GM23248 (cell line): Measurements from ENCODE around the gene CREB3. TPM values are rescaled to one million over a fixed set of nuclear protein-coding genes. Genes with fewer than 3 reads are reported as not detected.

Source experiments
- DNase-seq: peaks from one replicate; pipeline ENCODE4 v3.0.0-alpha.2; 2015
- H2AFZ ChIP-seq: fragments of 200-600 bp; sonication (generic); 2 replicates; pipeline ENCODE4 v1.6.1; 2016; ENCODE audit warnings: antibody characterized with exemption
- H3F3A ChIP-seq: fragments of 200-600 bp; sonication (generic); 2 replicates; pipeline ENCODE4 v1.6.1; 2016; ENCODE audit warnings: mild to moderate bottlenecking, antibody characterized with exemption, mixed run types; ENCODE audit not compliant: insufficient read depth
- H3K27ac ChIP-seq: fragments of 200-600 bp; sonication (generic); 2 replicates; pipeline ENCODE4 v1.5.1; 2016; ENCODE audit warnings: mild to moderate bottlenecking
- H3K27me3 ChIP-seq: fragments of 200-600 bp; sonication (generic); replicated peaks from 2 replicates; pipeline ENCODE4 v1.6.1; 2016; ENCODE audit warnings: mild to moderate bottlenecking; ENCODE audit not compliant: insufficient read depth
- H3K36me3 ChIP-seq: fragments of 200-600 bp; sonication (generic); 2 replicates; pipeline ENCODE4 v1.6.1; 2016; ENCODE audit warnings: low read depth, mild to moderate bottlenecking
- H3K4me1 ChIP-seq: fragments of 200-600 bp; sonication (generic); 2 replicates; pipeline ENCODE4 v1.6.1; 2016; ENCODE audit warnings: mild to moderate bottlenecking; ENCODE audit not compliant: insufficient read depth
- H3K4me2 ChIP-seq: fragments of 200-600 bp; sonication (generic); one replicate; pipeline ENCODE4 v1.6.1; 2016; ENCODE audit warnings: mild to moderate bottlenecking; ENCODE audit not compliant: unreplicated experiment
- H3K4me3 ChIP-seq: fragments of 200-600 bp; sonication (generic); 2 replicates; pipeline ENCODE4 v1.5.1; 2016; ENCODE audit warnings: mild to moderate bottlenecking
- H3K79me2 ChIP-seq: fragments of 200-600 bp; sonication (generic); 2 replicates; pipeline ENCODE4 v1.6.1; 2016; ENCODE audit warnings: mild to moderate bottlenecking; ENCODE audit not compliant: insufficient read depth
- H3K9ac ChIP-seq: fragments of 200-600 bp; sonication (generic); 2 replicates; pipeline ENCODE4 v1.6.1; 2016; ENCODE audit warnings: mild to moderate bottlenecking
- H3K9me2 ChIP-seq: fragments of 200-600 bp; sonication (generic); 2 replicates; pipeline ENCODE4 v1.6.1; 2016; ENCODE audit warnings: mixed run types, mild to moderate bottlenecking, moderate library complexity; ENCODE audit not compliant: insufficient read depth
- H3K9me3 ChIP-seq: fragments of 200-600 bp; sonication (generic); one replicate; pipeline ENCODE4 v1.6.1; 2017; ENCODE audit warnings: low read depth
- H4K20me1 ChIP-seq: fragments of 200-600 bp; sonication (generic); 2 replicates; pipeline ENCODE4 v1.6.0; 2016; ENCODE audit not compliant: insufficient read depth
- EZH2 ChIP-seq: fragments of 200-600 bp; sonication (generic); IDR thresholded peaks from 2 replicates; pipeline ENCODE4 v1.6.1; 2018; ENCODE audit warnings: antibody characterized with exemption, mild to moderate bottlenecking; ENCODE audit not compliant: insufficient read depth, poor library complexity, severe bottlenecking
- EZH2phosphoT487 ChIP-seq: fragments of 200-600 bp; sonication (generic); IDR thresholded peaks from 2 replicates; pipeline ENCODE4 v1.6.1; 2018; ENCODE audit warnings: antibody characterized with exemption, moderate library complexity, mild to moderate bottlenecking, low read depth; ENCODE audit not compliant: insufficient read depth
- WGBS, 2 experiments: methylation state at CpG; one replicate each; pipeline ENCODE4 v1.1.6; 2015 to 2017; ENCODE audit warnings: low lambda C conversion rate in 2 of 2, low coverage in 1 of 2; ENCODE audit errors: missing lambda C conversion rate in 2 of 2; 5-methylcytosine and 5-hydroxymethylcytosine counted together
- in situ Hi-C: fragments of 300-500 bp; cut with MboI; formaldehyde crosslinking; loops from 2 replicates; pipeline ENCODE4 v1.15.0; 2020
- polyA plus RNA-seq: library from polyadenylated mRNA; unstranded; fragments of >200 nt; fragmentation: Nextera tagmentation; extraction: Ambion mirVana; gene quantifications from 2 replicates; pipeline ENCODE4 v1.2.1, GENCODE V29; 2016
- total RNA-seq: library from RNA; depleted of rRNA; stranded (reverse); fragments of >200 nt; shearing (Covaris generic); gene quantifications from 2 replicates; pipeline ENCODE4 v1.2.3, GENCODE V29; 2014

CREB3 gene
- total and polyA plus RNA-seq, 2 experiments from 2014 or later, result 101 to 113 TPM

DNA sequence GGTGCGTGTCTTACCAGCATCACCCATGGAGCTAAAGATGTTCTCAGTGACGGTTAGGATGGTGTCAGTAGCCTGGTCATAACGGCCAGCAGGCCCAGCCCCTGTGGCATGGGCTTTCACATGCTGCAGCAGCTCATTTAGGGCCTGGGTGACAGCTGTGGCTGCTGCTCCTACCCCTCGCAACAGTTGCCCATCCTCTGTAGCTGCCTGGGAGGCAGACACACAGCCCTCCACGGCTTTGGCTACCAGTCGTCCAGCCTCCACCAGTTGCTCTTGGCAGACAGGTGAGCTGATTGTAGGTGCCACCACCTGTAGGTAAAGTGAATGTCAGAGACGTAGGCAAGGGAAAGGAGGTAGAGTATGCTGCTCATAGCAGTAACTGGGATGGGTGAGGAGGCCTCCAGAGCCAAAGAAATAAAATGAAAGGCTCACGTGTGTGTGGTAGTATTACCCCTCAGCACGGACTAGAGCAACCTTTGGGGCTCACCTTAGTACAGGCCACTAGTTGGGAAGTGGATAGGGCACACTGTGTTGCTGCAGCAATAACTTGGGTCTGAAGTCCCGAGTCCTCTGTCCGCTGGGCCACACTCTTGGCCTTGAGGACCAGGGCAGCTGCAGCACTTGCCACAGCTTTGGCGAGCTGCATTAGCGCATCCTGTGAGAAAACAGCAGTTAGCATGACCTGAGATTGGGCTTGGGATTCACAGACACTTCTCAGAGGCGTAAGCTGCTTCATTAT is 15.2 kb upstream of the CREB3 start:
- in situ Hi-C loops, result loop anchor here (25.0 kb wide), 1 partner anchor 105 kb away; the partner anchor contains the start of genes CD72 and TESK1
- Histone ChIP-seq H3K27me3 (no peaks in the 10 kb centered on the region), H3K4me3 (no peak overlapping the region), H3K36me3 (peaks cover 83% of the 10 kb centered on the region), H4K20me1 (no peaks in the 10 kb centered on the region), H3K79me2 (peaks cover 97% of the 10 kb centered on the region), H3K9ac (no peak overlapping the region), H3K27ac (no peak overlapping the region), H3K9me3 (no peaks in the 10 kb centered on the region), H3K4me2 (no peak overlapping the region), H3F3A (peaks cover 66% of the 10 kb centered on the region), H3K4me1 (no peaks in the 10 kb centered on the region), H2AFZ (no peak overlapping the region), H3K9me2 (no peaks in the 10 kb centered on the region)
- TF ChIP-seq EZH2 (no peak), EZH2phosphoT487 (no peak)
- 90% methylated on average over 14 of the region's 14 CpGs for WGBS, 2 experiments
- DNase-seq, result no peak

DNA sequence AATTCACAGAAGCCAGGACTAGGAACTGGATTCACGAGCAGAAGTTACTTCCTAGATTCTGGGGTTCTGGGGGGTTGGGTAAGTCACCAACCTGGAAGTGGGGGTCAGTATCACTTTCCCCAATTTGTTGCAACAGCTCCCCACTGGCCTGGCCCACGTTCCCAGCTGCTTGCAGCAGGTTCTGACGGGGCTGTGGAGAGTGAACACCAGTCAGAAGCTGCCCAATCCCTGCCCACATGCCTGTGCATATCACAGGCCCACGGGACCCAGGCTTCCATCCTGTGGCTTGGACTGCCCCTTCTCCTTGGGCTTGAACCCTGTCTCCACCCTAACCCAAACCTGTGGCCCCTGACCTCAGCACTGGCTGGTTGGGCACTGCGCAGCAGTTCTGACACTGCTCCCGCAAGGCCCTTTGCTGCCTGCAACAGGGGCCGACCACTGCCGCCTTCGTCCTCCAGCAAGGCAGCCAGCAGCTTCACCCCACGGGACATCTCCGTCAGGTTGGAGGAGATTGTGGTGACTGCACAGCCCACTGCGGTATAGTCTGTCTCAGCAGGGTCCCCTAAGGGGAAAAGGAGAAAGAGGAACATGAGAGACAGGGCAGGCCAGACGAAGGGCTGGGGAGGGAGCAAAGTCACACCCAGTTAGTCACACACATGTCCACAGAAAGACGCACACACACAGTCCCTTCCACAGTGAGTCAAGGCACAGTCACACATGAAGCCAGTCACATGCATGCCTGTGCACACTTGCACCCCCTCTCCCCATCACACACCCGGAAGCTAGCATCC is 13.6 kb upstream of the CREB3 start:
- Histone ChIP-seq H3K27ac (peak overlapping the region; percentile 47), H3K27me3 (no peaks in the 10 kb centered on the region), H3K9me3 (no peaks in the 10 kb centered on the region), H3K79me2 (peaks cover 99% of the 10 kb centered on the region), H3K4me1 (no peaks in the 10 kb centered on the region), H2AFZ (no peak overlapping the region), H3K9me2 (no peaks in the 10 kb centered on the region), H3K4me2 (no peak overlapping the region), H3K36me3 (peaks cover 87% of the 10 kb centered on the region), H4K20me1 (no peaks in the 10 kb centered on the region), H3F3A (peaks cover 65% of the 10 kb centered on the region), H3K4me3 (no peak overlapping the region), H3K9ac (0 out of 2 replicates have a peak overlapping the region, but pooled peaks have one; percentile 26)
- peak; percentile 49 for DNase-seq
- TF ChIP-seq EZH2, result no peak
- no peak for TF ChIP-seq EZH2phosphoT487
- in situ Hi-C loops, result loop anchor here (25.0 kb wide), 1 partner anchor 107 kb away; the partner anchor contains the start of genes CD72 and TESK1
- 71 to 80% methylated on average over 15 of the region's 15 CpGs for WGBS, 2 experiments

DNA sequence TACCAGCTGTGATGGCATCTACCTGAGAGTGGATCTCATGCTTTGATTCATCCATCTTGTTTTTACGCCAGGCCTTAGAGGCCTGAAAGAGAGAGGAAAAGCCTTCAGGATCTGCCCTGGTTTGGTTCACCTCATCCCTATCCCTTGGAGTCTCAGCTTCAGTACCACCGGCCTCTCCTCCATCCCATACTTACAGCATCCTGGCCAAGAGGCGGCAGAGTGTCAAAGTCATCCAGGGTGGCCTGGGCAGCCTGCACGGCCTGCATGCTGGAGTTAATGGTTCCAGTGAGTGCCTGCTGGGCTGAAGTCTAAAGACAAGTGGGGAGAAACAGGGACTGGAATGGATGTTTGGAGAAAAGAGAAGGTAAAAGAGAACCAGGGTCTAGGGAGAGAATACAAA is 12.9 kb upstream of the CREB3 start:
- H3K27me3 ChIP-seq, result no peaks in the 10 kb centered on the region
- TF ChIP-seq EZH2phosphoT487 (no peak), EZH2 (no peak)
- H3K4me1 ChIP-seq, result no peaks in the 10 kb centered on the region
- no peaks in the 10 kb centered on the region for H3K9me3 ChIP-seq
- H3K27ac ChIP-seq, result peak overlapping the region; percentile 47
- peaks cover 93% of the 10 kb centered on the region for H3K36me3 ChIP-seq
- peak overlapping the region; percentile 26; the same call in 1 of the 2 replicates for H3K9ac ChIP-seq
- H3K4me2 ChIP-seq, result no peak overlapping the region
- no peak for DNase-seq
- H3K79me2 ChIP-seq, result peaks cover 99% of the 10 kb centered on the region
- in situ Hi-C loops, result loop anchor here (25.0 kb wide), 1 partner anchor 107 kb away; the partner anchor contains the start of genes CD72 and TESK1
- H3K4me3 ChIP-seq, result no peak overlapping the region
- H3K9me2 ChIP-seq, result no peaks in the 10 kb centered on the region
- no peaks in the 10 kb centered on the region for H4K20me1 ChIP-seq
- WGBS, 2 experiments, result 89 to 90% methylated on average over 4 of the region's 4 CpGs
- H3F3A ChIP-seq, result peaks cover 62% of the 10 kb centered on the region
- no peak overlapping the region for H2AFZ ChIP-seq

DNA sequence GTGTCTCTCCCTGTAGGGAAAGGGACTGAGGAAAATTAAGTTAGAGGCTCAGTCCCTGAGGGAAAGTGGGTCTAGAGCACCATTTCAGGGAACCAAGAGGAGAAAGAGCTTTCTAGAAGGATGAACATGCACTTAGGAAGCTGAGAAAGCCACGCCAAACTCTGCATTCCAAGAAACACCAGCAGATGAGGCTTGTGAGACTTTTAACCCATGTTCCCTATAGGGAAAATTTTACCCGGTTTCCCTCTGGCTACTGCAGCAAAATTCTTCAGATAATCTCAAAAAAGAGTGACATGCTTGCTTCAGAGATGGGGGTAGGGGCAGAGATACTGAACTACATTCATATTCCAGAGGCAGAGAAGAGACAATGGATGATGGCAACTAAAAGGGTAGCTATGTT is 9.0 kb upstream of the CREB3 start:
- no peak overlapping the region for H3K9ac ChIP-seq
- H3K27me3 ChIP-seq, result no peaks in the 10 kb centered on the region
- TF ChIP-seq EZH2 (no peak), EZH2phosphoT487 (no peak)
- peaks cover 19% of the 10 kb centered on the region for H3K4me1 ChIP-seq
- H4K20me1 ChIP-seq, result no peaks in the 10 kb centered on the region
- peaks cover 68% of the 10 kb centered on the region for H3K36me3 ChIP-seq
- H3K27ac ChIP-seq, result no peak overlapping the region
- H3K9me3 ChIP-seq, result no peaks in the 10 kb centered on the region
- in situ Hi-C loops, result loop anchor here (25.0 kb wide), 1 partner anchor 111 kb away; the partner anchor contains the start of genes CD72 and TESK1
- H3K79me2 ChIP-seq, result peaks cover 97% of the 10 kb centered on the region
- H3K4me2 ChIP-seq, result no peak overlapping the region
- H3F3A ChIP-seq, result peaks cover 53% of the 10 kb centered on the region
- no peak overlapping the region for H2AFZ ChIP-seq
- no peak for DNase-seq
- no peaks in the 10 kb centered on the region for H3K9me2 ChIP-seq
- H3K4me3 ChIP-seq, result no peak overlapping the region
- 67 to 79% methylated on average over 2 of the region's 2 CpGs for WGBS, 2 experiments
